ENCODE results near the gene VDR.

The VDR gene

GRCh38 chr12:47894652-47895051 is 10.1 kb downstream of the VDR start:
- DNase-seq (ENCODE audit: low read depth) = no peak
- no peak for TF ChIP-seq CTCF (IDR thresholded peaks at IDR 0.05; ENCODE audit: low read depth, low read length, missing control alignments)
- H3K4me3 ChIP-seq (ENCODE audit: low read depth, low read length) = no peak overlapping the region

GRCh38 chr12:47894068-47894467 is 10.7 kb downstream of the VDR start:
- no peak overlapping the region for H3K4me3 ChIP-seq (ENCODE audit: low read depth, low read length)
- TF ChIP-seq CTCF (IDR thresholded peaks at IDR 0.05; ENCODE audit: low read depth, low read length, missing control alignments) = no peak
- DNase-seq (ENCODE audit: low read depth) = no peak

GRCh38 chr12:47892819-47893218 is 12.0 kb downstream of the VDR start:
- TF ChIP-seq CTCF (IDR thresholded peaks at IDR 0.05; ENCODE audit: low read depth, low read length, missing control alignments) = no peak

GRCh38 chr12:47891356-47891755 is 13.4 kb downstream of the VDR start:
- no peak overlapping the region for H3K4me3 ChIP-seq (ENCODE audit: low read depth, low read length)
- no peak for DNase-seq (ENCODE audit: low read depth)
- TF ChIP-seq CTCF (IDR thresholded peaks at IDR 0.05; ENCODE audit: low read depth, low read length, missing control alignments) = no peak

More at GRCh38 chr12:47892819-47893218, 12.0 kb downstream of the VDR start:
- DNase-seq (ENCODE audit: low read depth) = no peak
- no peak overlapping the region for H3K4me3 ChIP-seq (ENCODE audit: low read depth, low read length)

GRCh38 chr12:47889040-47889439 is 15.8 kb downstream of the VDR start:
- no peak for DNase-seq (ENCODE audit: low read depth)
- no peak overlapping the region for H3K4me3 ChIP-seq (ENCODE audit: low read depth, low read length)
- TF ChIP-seq CTCF (IDR thresholded peaks at IDR 0.05; ENCODE audit: low read depth, low read length, missing control alignments) = no peak

GRCh38 chr12:47888153-47888819 is 16.5 kb downstream of the VDR start:
- DNase-seq (ENCODE audit: low read depth) = no peak
- H3K4me3 ChIP-seq (ENCODE audit: low read depth, low read length) = no peak overlapping the region
- no peak for TF ChIP-seq CTCF (IDR thresholded peaks at IDR 0.05; ENCODE audit: low read depth, low read length, missing control alignments)

GRCh38 chr12:47887529-47887928 is 17.3 kb downstream of the VDR start:
- H3K4me3 ChIP-seq (ENCODE audit: low read depth, low read length) = no peak overlapping the region
- no peak for TF ChIP-seq CTCF (IDR thresholded peaks at IDR 0.05; ENCODE audit: low read depth, low read length, missing control alignments)
- no peak for DNase-seq (ENCODE audit: low read depth)
